IMR-90 (cell line): ENCODE data around the gene GLS2. TPM values are rescaled to one million over a fixed set of nuclear protein-coding genes. Genes with fewer than 3 reads are reported as not detected.

Experiments used
- ATAC-seq: fragments of 200-7000 bp; cut with Tn5 transposase; 2 replicates; pipeline ENCODE4 v1.9.1; 2020; ENCODE audit warnings: low read depth, mild to moderate bottlenecking, moderate library complexity
- BruUV-seq: library from RNA; stranded (reverse); fragments of 400-500 nt; replicated peaks from 2 replicates; lab custom pipeline; 2021; lab: Mats Ljungman, UMichigan
- CTCF ChIA-PET: fragments of 300-600 bp; formaldehyde crosslinking; extraction: SDS; loops from one replicate; lab custom pipeline; 2021; ENCODE audit warnings: antibody characterized with exemption; lab: Yijun Ruan, JAX
- POLR2A ChIA-PET: fragments of 300-600 bp; sonication (Branson Sonifier 250); formaldehyde crosslinking; loops from one replicate; lab custom pipeline; 2022; ENCODE audit warnings: antibody characterized with exemption; ENCODE audit not compliant: unreplicated experiment; lab: Charles Lee
- DNase-seq: peaks from one replicate; pipeline ENCODE4 v3.0.0; 2013
- H2AFZ ChIP-seq: replicated peaks from 2 replicates; pipeline ENCODE3; 2013; ENCODE audit warnings: low read length, mild to moderate bottlenecking; ENCODE audit not compliant: poor library complexity
- H2AK5ac ChIP-seq: 2 replicates; pipeline ENCODE4 v1.6.1; 2013; ENCODE audit warnings: low read depth, low read length, inconsistent platforms
- H2AK9ac ChIP-seq: replicated peaks from 2 replicates; pipeline ENCODE3; 2013; ENCODE audit warnings: mild to moderate bottlenecking, low read depth, low read length, moderate library complexity; ENCODE audit not compliant: poor library complexity
- H2BK120ac ChIP-seq: 2 replicates; pipeline ENCODE4 v1.6.1; 2013; ENCODE audit warnings: low read depth, low read length, inconsistent platforms
- H2BK15ac ChIP-seq: 3 replicates; pipeline ENCODE4 v1.6.1; 2013; ENCODE audit warnings: low read depth, low read length, inconsistent platforms
- H2BK20ac ChIP-seq: 2 replicates; pipeline ENCODE4 v1.6.1; 2013; ENCODE audit warnings: low read depth, mild to moderate bottlenecking, inconsistent platforms, low read length, moderate library complexity
- H2BK5ac ChIP-seq: 2 replicates; pipeline ENCODE4 v1.6.1; 2013; ENCODE audit warnings: mild to moderate bottlenecking, low read depth, low read length, inconsistent platforms; ENCODE audit not compliant: poor library complexity, severe bottlenecking
- H3K14ac ChIP-seq: replicated peaks from 2 replicates; pipeline ENCODE4 v1.6.1; 2013; ENCODE audit warnings: low read depth, low read length, inconsistent platforms
- H3K18ac ChIP-seq: 2 replicates; pipeline ENCODE4 v1.6.1; 2013; ENCODE audit warnings: low read depth, low read length, control low read depth
- H3K23ac ChIP-seq: 2 replicates; pipeline ENCODE4 v1.6.1; 2013; ENCODE audit warnings: low read depth, low read length, inconsistent platforms
- H3K27ac ChIP-seq: 2 replicates; pipeline ENCODE4 v1.5.1; 2013; ENCODE audit warnings: mild to moderate bottlenecking, control low read depth, low read length; ENCODE audit not compliant: insufficient read depth
- H3K27me3 ChIP-seq: 2 replicates; pipeline ENCODE4 v1.6.1; 2013; ENCODE audit warnings: low read length; ENCODE audit not compliant: control insufficient read depth, insufficient read depth
- H3K36me3 ChIP-seq: 2 replicates; pipeline ENCODE4 v1.6.1; 2013; ENCODE audit warnings: low read length, mixed read lengths; ENCODE audit not compliant: control insufficient read depth, insufficient read depth
- H3K4ac ChIP-seq: 2 replicates; pipeline ENCODE4 v1.6.1; 2013; ENCODE audit warnings: low read depth, low read length, inconsistent platforms
- H3K4me1 ChIP-seq: 2 replicates; pipeline ENCODE4 v1.6.1; 2013; ENCODE audit warnings: low read length, mixed read lengths; ENCODE audit not compliant: control insufficient read depth, insufficient read depth
- H3K4me2 ChIP-seq: 2 replicates; pipeline ENCODE4 v1.6.1; 2013; ENCODE audit warnings: low read depth, mild to moderate bottlenecking, control low read depth, low read length, moderate library complexity
- H3K4me3 ChIP-seq: 2 replicates; pipeline ENCODE4 v1.5.1; 2013; ENCODE audit warnings: low read depth, mild to moderate bottlenecking, control low read depth, low read length, moderate library complexity; ENCODE audit not compliant: insufficient read depth
- H3K56ac ChIP-seq: 2 replicates; pipeline ENCODE4 v1.6.1; 2013; ENCODE audit warnings: low read length, inconsistent platforms; ENCODE audit not compliant: insufficient read depth; ENCODE audit errors: extremely low read depth
- H3K79me1 ChIP-seq, 2 experiments: 2 replicates each; pipeline ENCODE4 v1.6.1; 2013; ENCODE audit warnings: low read length in 2 of 2, inconsistent platforms in 1 of 2, low read depth in 1 of 2
- H3K9ac ChIP-seq: 2 replicates; pipeline ENCODE4 v1.6.1; 2013; ENCODE audit warnings: low read depth, low read length, control low read depth
- H3K9me1 ChIP-seq: 2 replicates; pipeline ENCODE4 v1.6.1; 2013; ENCODE audit warnings: low read length, inconsistent platforms; ENCODE audit not compliant: insufficient read depth
- H3K9me3 ChIP-seq: 2 replicates; pipeline ENCODE4 v1.6.1; 2013; ENCODE audit warnings: low read length; ENCODE audit not compliant: control insufficient read depth, insufficient read depth
- H4K20me1 ChIP-seq: 2 replicates; pipeline ENCODE4 v1.6.1; 2013; ENCODE audit warnings: low read length, inconsistent platforms; ENCODE audit not compliant: insufficient read depth
- H4K5ac ChIP-seq: 2 replicates; pipeline ENCODE4 v1.6.1; 2013; ENCODE audit warnings: mild to moderate bottlenecking, low read depth, low read length, control low read depth
- H4K8ac ChIP-seq, 2 experiments: 2 replicates each; pipeline ENCODE4 v1.6.1; 2013; ENCODE audit warnings: low read depth in 2 of 2, low read length in 2 of 2, control low read depth in 1 of 2, inconsistent platforms in 1 of 2
- H4K91ac ChIP-seq: 2 replicates; pipeline ENCODE4 v1.6.1; 2013; ENCODE audit warnings: low read depth, low read length, inconsistent platforms; ENCODE audit not compliant: insufficient read depth
- FOS ChIP-seq: fragments of 150-350 bp; IDR thresholded peaks from 2 replicates; pipeline ENCODE4 v1.6.1; 2016; ENCODE audit warnings: low read depth, low read length
- RAD21 ChIP-seq: IDR thresholded peaks from 2 replicates; pipeline ENCODE4 v1.6.1; 2012; ENCODE audit warnings: low read length, improper control_type of control experiment
- RFX5 ChIP-seq: IDR thresholded peaks from 2 replicates; pipeline ENCODE4 v1.8.0; 2012; ENCODE audit warnings: low read depth, mild to moderate bottlenecking, low read length, moderate library complexity
- WGBS, 2 experiments: methylation state at CpG; one replicate each; pipeline versions ENCODE4 v1.1.5 to v1.1.7; 2013; ENCODE audit warnings: missing lambda C conversion rate in 2 of 2; ENCODE audit not compliant: insufficient read length in 1 of 2; ENCODE audit errors: extremely low coverage in 2 of 2; 5-methylcytosine and 5-hydroxymethylcytosine counted together
- dilution Hi-C: fragments of 300-500 bp; cut with HindIII; formaldehyde crosslinking; loops from one replicate; pipeline ENCODE4 v1.14.3; 2018; ENCODE audit warnings: low sequenced_read_pairs; ENCODE audit not compliant: unreplicated experiment
- in situ Hi-C: fragments of 300-500 bp; cut with MboI; formaldehyde crosslinking; loops from 3 replicates; pipeline ENCODE4 v1.14.3; 2019; ENCODE audit warnings: low sequenced_read_pairs, inconsistent platforms, mixed read lengths
- intact Hi-C: fragments of 100-400 bp; cut with micrococcal nuclease; formaldehyde crosslinking; loops from 2 replicates; pipeline ENCODE4 v1.10.0; 2022
- polyA plus RNA-seq, 3 experiments: library from polyadenylated mRNA; depleted of rRNA; stranded (reverse); fragments of >200 nt; gene quantifications; 2 replicates each; pipeline ENCODE4 v1.2.3, GENCODE V29; 2012; ENCODE audit warnings: low replicate concordance in 1 of 3
- total RNA-seq: library from RNA; depleted of rRNA; stranded (reverse); fragments of >200 nt; gene quantifications from 2 replicates; pipeline ENCODE4 v1.2.3, GENCODE V29; 2012
- TF ChIP-seq, protein P1 (sequence below): fragments of 150-350 bp; IDR thresholded peaks from 2 replicates; pipeline ENCODE4 v1.6.1; 2016; ENCODE audit warnings: low read depth, mild to moderate bottlenecking, low read length, moderate library complexity, borderline replicate concordance

The GLS2 gene
- total and polyA plus RNA-seq, 2 of the 4 experiments (the other 2 are of a cell fraction), result 0.21 to 0.36 TPM

DNA sequence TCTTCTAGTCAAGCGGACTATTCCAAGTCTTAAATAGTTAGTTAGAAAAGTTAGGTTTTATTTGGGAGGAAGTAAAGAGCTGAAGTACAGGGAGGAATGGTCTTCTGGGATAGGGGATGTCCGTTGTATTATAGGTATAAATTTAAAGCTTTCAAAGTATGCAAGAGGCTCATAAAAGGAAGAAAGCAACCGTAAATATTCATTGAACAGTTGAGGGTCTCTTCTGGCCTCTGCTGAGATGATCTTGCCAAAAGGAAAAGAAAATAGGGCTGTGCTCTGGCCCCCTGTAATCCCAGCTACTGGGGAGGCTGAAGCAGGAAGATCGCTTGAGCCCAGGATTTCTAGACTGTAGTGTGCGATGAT lies 38.4 kb downstream of the GLS2 start:
- intact Hi-C loops (no loop called here), dilution Hi-C loops (no loop called here), in situ Hi-C loops (no loop called here)
- H3K4me3 ChIP-seq, result peak overlapping the region; percentile 54
- CTCF ChIA-PET, result interaction anchor here (1.9 kb wide), 1 partner anchor 14 kb away, joined by 8 read pairs; no protein-coding TSS in a partner anchor
- H3K4me2 ChIP-seq, result peak overlapping the region; percentile 85
- H4K8ac ChIP-seq, result peak overlapping the region; percentile 86 to 97
- no peak overlapping the region for H4K91ac ChIP-seq
- peak overlapping the region; percentile 88; the same call in 1 of the 2 replicates for H3K23ac ChIP-seq
- ATAC-seq, result peak; percentile 2
- H2BK15ac ChIP-seq, result no peak overlapping the region
- no peaks in the 10 kb centered on the region for H3K9me1 ChIP-seq
- no peak overlapping the region for H2BK120ac ChIP-seq
- H2AFZ ChIP-seq, result no peak overlapping the region
- no peak overlapping the region for H2BK20ac ChIP-seq
- H2AK9ac ChIP-seq, result no peak overlapping the region
- no peak overlapping the region; the same call in 1 of the 2 replicates for H2AK5ac ChIP-seq
- H3K27me3 ChIP-seq, result peaks cover 9% of the 10 kb centered on the region
- POLR2A ChIA-PET, result interaction anchor here (1.0 kb wide), 1 partner anchor 90 kb away, joined by 3 read pairs; no protein-coding TSS in a partner anchor
- peak overlapping the region; percentile 43; the same call in 1 of the 2 replicates for H3K18ac ChIP-seq
- no peak for DNase-seq
- no peaks in the 10 kb centered on the region for H4K20me1 ChIP-seq
- BruUV-seq, result no TSS peak
- peak overlapping the region; percentile 52; the same call in 1 of the 2 replicates for H3K4ac ChIP-seq
- peak overlapping the region; percentile 98 for H4K5ac ChIP-seq
- H3K27ac ChIP-seq, result peak overlapping the region; percentile 21; the same call in 1 of the 2 replicates
- H3K9ac ChIP-seq, result peak overlapping the region; percentile 51; the same call in 1 of the 2 replicates
- TF ChIP-seq FOS (no peak), RFX5 (no peak), RAD21 (no peak)
- TF ChIP-seq, protein P1, sequence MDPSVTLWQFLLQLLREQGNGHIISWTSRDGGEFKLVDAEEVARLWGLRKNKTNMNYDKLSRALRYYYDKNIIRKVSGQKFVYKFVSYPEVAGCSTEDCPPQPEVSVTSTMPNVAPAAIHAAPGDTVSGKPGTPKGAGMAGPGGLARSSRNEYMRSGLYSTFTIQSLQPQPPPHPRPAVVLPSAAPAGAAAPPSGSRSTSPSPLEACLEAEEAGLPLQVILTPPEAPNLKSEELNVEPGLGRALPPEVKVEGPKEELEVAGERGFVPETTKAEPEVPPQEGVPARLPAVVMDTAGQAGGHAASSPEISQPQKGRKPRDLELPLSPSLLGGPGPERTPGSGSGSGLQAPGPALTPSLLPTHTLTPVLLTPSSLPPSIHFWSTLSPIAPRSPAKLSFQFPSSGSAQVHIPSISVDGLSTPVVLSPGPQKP, result no peak
- no peak overlapping the region; the same call in 1 of the 2 replicates for H3K14ac ChIP-seq
- H3K79me1 ChIP-seq, result peaks cover 12 to 13% of the 10 kb centered on the region in 2 experiments
- H2BK5ac ChIP-seq, result peak overlapping the region; percentile 80
- peak overlapping the region; percentile 68 for H3K56ac ChIP-seq
- no peaks in the 10 kb centered on the region for H3K36me3 ChIP-seq
- no peaks in the 10 kb centered on the region for H3K9me3 ChIP-seq
- 21% methylated on average over 2 of the region's 5 CpGs; no CpG with 5 or more reads in 1 of the 2 experiments for WGBS, 2 experiments
- H3K4me1 ChIP-seq, result no peaks in the 10 kb centered on the region
